Prostate gland (tissue), 2 donors: ENCODE results near the gene SEMA6C. TPM values are rescaled to one million over a fixed set of nuclear protein-coding genes. Genes with fewer than 3 reads are reported as not detected.
"Not testable (repeated sequence)": the region's sequence is repeated elsewhere in the genome, so short reads cannot be mapped to it uniquely, and the experiment has no call there.

Experiments
- DNase-seq: peaks from one replicate; pipeline ENCODE4 v3.0.0-alpha.2; 2019; ENCODE audit warnings: low spot score
- H3K27ac ChIP-seq, 2 donors: fragments of 200-600 bp; sonication (generic); 2 replicates each; pipeline ENCODE4 v1.5.1; 2017 to 2019
- H3K27me3 ChIP-seq: fragments of 200-600 bp; sonication (generic); replicated peaks from 2 replicates; pipeline ENCODE4 v1.5.1; 2019; ENCODE audit not compliant: insufficient read depth
- H3K36me3 ChIP-seq, 2 donors: fragments of 200-600 bp; sonication (generic); 1 replicate in 1 of 2; 2 replicates in 1 of 2; pipeline versions ENCODE4 v1.5.1 to v1.8.1; 2017 to 2019
- H3K4me1 ChIP-seq: fragments of 200-600 bp; sonication (generic); replicated peaks from 2 replicates; pipeline ENCODE4 v1.5.1; 2019
- H3K4me3 ChIP-seq, 2 donors: fragments of 200-600 bp; sonication (generic); 2 replicates each; pipeline ENCODE4 v1.5.1; 2017 to 2019
- H3K9me3 ChIP-seq: fragments of 200-600 bp; sonication (generic); 2 replicates; pipeline ENCODE4 v1.5.1; 2017
- CTCF ChIP-seq, 4 experiments: fragments of 200-600 bp in 2 of 4; fragments of 450-650 bp in 2 of 4; sonication (generic) in 2 of 4; IDR thresholded peaks; 1 replicate in 3 of 4; 2 replicates in 1 of 4; pipeline ENCODE4 v1.5.1; 2016 to 2019; ENCODE audit warnings: antibody characterized with exemption in 4 of 4, mild to moderate bottlenecking in 2 of 4, moderate library complexity in 2 of 4
- POLR2A ChIP-seq: fragments of 450-650 bp; IDR thresholded peaks from one replicate; pipeline ENCODE4 v1.6.1; 2016; ENCODE audit warnings: antibody characterized with exemption, mild to moderate bottlenecking
- POLR2AphosphoS5 ChIP-seq: sonication (generic); formaldehyde crosslinking; IDR thresholded peaks from one replicate; pipeline ENCODE4 v1.6.1; 2017; ENCODE audit warnings: antibody characterized with exemption
- WGBS: methylation state at CpG from one replicate; pipeline ENCODE4 v1.1.5; 2018; 5-methylcytosine and 5-hydroxymethylcytosine counted together
- intact Hi-C: fragments of 100-400 bp; cut with DNase I; formaldehyde crosslinking; loops from one replicate; pipeline ENCODE4 v1.14.2; 2022
- total RNA-seq, 2 donors: library from RNA; depleted of rRNA; stranded (reverse); fragments of >200 nt; gene quantifications; one replicate each; pipeline ENCODE4 v1.1.0, GENCODE V29; 2016

Gene SEMA6C
- 100 to 1,000 TPM in 1 of 2 donors, 1 to 10 TPM in 1; 4.1 to 173 TPM for total RNA-seq

- under 1% methylated on average over 31 of the region's 61 CpGs for WGBS
Observed at GRCh38 chr1:151146412-151147131, at the start of gene SEMA6C. Gene SEMA6C (minus strand): TSS chr1:151146631. CDS start chr1:151142621, 4,010 bp downstream.

GRCh38 chr1:151194894-151195594, 48.6 kb upstream of the SEMA6C start:
- H3K27ac ChIP-seq, H3K4me1 ChIP-seq, H3K4me3 ChIP-seq, H3K27me3 ChIP-seq, intact Hi-C loops, H3K36me3 ChIP-seq, H3K9me3 ChIP-seq: not testable (repeated sequence)
- 78% methylated on average over 17 of the region's 17 CpGs for WGBS
- TF ChIP-seq POLR2AphosphoS5: peak; percentile 21
- DNase-seq: peak; percentile 53

More at GRCh38 chr1:151146412-151147131, at the start of gene SEMA6C:
- Histone ChIP-seq H3K9me3 (no peaks in the 10 kb centered on the region), H3K27me3 (no peaks in the 10 kb centered on the region), H3K4me3 (peak within 1 kb of the TSS; percentile 62 to 75), H3K27ac (peak within 1 kb of the TSS; percentile 59 to 68), H3K36me3 (no peaks in the 10 kb centered on the region), H3K4me1 (no peaks in the 10 kb centered on the region)
- intact Hi-C loops: loop anchor here (5.0 kb wide), 1 partner anchor 79 kb away; no protein-coding TSS in a partner anchor
- peak; percentile 90 for TF ChIP-seq POLR2A
- TF ChIP-seq POLR2AphosphoS5: peak; percentile 95
- TF ChIP-seq CTCF (IDR thresholded peaks at IDR 0.05): peak in 1 of 4 experiments; percentile 22
- DNase-seq: peak; percentile 94

DNA sequence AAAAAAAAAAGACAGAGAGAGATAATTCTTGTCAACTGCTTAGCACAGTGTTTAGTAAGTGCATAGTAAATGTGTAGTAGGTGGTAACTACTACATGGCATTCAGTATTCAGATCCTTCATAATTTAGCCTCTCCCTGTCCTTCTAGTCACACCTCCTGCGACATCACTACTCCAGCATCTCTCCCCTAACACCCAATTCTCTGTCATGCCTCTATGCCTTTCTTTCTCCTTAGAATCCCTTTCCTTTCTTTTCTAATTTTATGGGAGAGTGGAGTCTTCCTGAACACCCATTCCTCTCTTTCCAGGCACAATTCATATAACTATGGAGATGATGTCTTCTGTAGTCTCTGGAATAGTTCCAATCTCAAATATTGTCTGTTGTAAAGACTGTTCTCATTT, 47.4 kb upstream of the SEMA6C start:
- TF ChIP-seq CTCF (IDR thresholded peaks at IDR 0.05): no peak
- no peak overlapping the region for H3K27ac ChIP-seq
- H3K27me3 ChIP-seq: no peaks in the 10 kb centered on the region
- peaks cover 3% of the 10 kb centered on the region for H3K4me1 ChIP-seq
- H3K36me3 ChIP-seq: no peaks in the 10 kb centered on the region
- H3K9me3 ChIP-seq: no peaks in the 10 kb centered on the region
- DNase-seq: no peak
- no peak overlapping the region for H3K4me3 ChIP-seq
- WGBS: 78% methylated on average over 1 of the region's 1 CpG
- intact Hi-C loops: no loop called here

- TF ChIP-seq POLR2A (no peak), CTCF (IDR thresholded peaks at IDR 0.05) (no peak), POLR2AphosphoS5 (no peak)
- 70% methylated on average over 6 of the region's 6 CpGs for WGBS
- intact Hi-C loops: no loop called here
- Histone ChIP-seq H3K4me1 (peaks cover 7% of the 10 kb centered on the region), H3K27me3 (no peaks in the 10 kb centered on the region), H3K27ac (no peak overlapping the region), H3K9me3 (no peaks in the 10 kb centered on the region), H3K4me3 (no peak overlapping the region), H3K36me3 (no peaks in the 10 kb centered on the region)
- DNase-seq: no peak
Observed at GRCh38 chr1:151193304-151193703, 46.9 kb upstream of the SEMA6C start.

GRCh38 chr1:151192047-151192446, 45.6 kb upstream of the SEMA6C start:
- no peaks in the 10 kb centered on the region for H3K27me3 ChIP-seq
- H3K9me3 ChIP-seq: no peaks in the 10 kb centered on the region
- TF ChIP-seq POLR2AphosphoS5 (no peak), POLR2A (no peak), CTCF (IDR thresholded peaks at IDR 0.05) (no peak)
- H3K27ac ChIP-seq: no peak overlapping the region
- intact Hi-C loops: no loop called here
- 68% methylated on average over 7 of the region's 7 CpGs for WGBS
- no peak for DNase-seq
- no peak overlapping the region for H3K4me3 ChIP-seq
- H3K36me3 ChIP-seq: no peaks in the 10 kb centered on the region
- H3K4me1 ChIP-seq: peaks cover 12% of the 10 kb centered on the region
